Vagina (tissue), 2 donors: ENCODE measurements around the gene TBCE.

ENCODE experiments used
- POLR2A ChIP-seq, 2 donors: fragments of 450-650 bp; IDR thresholded peaks; one replicate each; pipeline ENCODE4 v1.6.1; 2017; ENCODE audit warnings: antibody characterized with exemption in 2 of 2, mild to moderate bottlenecking in 2 of 2, moderate library complexity in 2 of 2
- POLR2AphosphoS5 ChIP-seq, 2 donors: sonication (generic); formaldehyde crosslinking; IDR thresholded peaks; one replicate each; pipeline ENCODE4 v1.9.0; 2017; ENCODE audit warnings: antibody characterized with exemption in 2 of 2, mild to moderate bottlenecking in 2 of 2, low read depth in 1 of 2; ENCODE audit not compliant: insufficient read depth in 1 of 2
- TF ChIP-seq, protein P1 (sequence below), 3 experiments: fragments of 450-650 bp in 2 of 3; fragments of 200-600 bp in 1 of 3; sonication (generic) in 1 of 3; IDR thresholded peaks; one replicate each; pipeline ENCODE4 v1.5.1; 2017 to 2019; ENCODE audit warnings: antibody characterized with exemption in 3 of 3, mild to moderate bottlenecking in 2 of 3, moderate library complexity in 2 of 3

DNA sequence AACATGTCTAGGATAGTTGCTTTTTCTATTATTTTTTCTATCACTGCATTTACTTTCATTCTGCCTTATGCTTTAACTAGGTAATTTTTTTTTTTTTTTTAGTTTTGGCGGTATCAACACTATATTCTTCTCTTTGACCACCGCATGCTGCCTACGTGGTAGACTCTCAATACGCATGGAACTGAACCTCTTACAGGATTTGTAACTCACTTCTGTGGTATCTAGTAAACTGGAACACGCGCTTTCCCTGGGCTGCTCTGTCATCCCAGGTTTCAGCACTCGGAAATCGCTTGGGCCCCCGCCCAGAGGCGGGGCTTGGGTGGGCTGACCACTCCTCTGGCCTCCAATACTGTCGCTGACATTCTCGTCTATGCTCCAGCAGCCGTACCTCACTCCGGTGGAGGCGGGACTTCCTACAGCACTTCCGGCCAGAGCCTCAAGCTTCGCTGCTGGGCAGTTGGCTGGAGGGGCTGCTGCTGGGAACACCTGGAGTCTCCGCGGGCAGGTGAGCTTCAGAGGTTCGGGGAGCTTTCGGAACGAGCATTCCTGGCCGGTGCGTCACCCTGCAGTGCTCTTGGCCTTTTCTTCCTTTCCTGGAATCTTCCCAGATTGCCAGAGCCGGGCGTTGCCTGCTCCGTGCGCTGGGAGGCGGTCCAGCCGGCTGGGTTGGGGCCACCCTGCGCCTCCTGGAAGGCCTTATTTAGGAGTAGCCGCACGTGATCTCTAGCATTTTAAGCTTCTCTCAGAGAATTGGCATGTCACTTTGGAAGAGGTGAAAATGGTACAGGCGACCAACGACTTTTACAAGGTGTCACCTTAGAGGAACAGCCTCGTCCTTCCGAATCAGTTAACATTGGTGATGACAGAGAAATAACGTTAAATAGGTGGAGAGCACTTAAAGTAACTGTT, at the start of gene TBCE:
- peak in 1 of 2 donors; percentile 45 for TF ChIP-seq POLR2A (IDR thresholded peaks at IDR 0.05)
- TF ChIP-seq, protein P1, sequence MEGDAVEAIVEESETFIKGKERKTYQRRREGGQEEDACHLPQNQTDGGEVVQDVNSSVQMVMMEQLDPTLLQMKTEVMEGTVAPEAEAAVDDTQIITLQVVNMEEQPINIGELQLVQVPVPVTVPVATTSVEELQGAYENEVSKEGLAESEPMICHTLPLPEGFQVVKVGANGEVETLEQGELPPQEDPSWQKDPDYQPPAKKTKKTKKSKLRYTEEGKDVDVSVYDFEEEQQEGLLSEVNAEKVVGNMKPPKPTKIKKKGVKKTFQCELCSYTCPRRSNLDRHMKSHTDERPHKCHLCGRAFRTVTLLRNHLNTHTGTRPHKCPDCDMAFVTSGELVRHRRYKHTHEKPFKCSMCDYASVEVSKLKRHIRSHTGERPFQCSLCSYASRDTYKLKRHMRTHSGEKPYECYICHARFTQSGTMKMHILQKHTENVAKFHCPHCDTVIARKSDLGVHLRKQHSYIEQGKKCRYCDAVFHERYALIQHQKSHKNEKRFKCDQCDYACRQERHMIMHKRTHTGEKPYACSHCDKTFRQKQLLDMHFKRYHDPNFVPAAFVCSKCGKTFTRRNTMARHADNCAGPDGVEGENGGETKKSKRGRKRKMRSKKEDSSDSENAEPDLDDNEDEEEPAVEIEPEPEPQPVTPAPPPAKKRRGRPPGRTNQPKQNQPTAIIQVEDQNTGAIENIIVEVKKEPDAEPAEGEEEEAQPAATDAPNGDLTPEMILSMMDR (IDR thresholded peaks at IDR 0.05), result no peak
- peak; percentile 90 to 93 for TF ChIP-seq POLR2AphosphoS5 (IDR thresholded peaks at IDR 0.05; ENCODE audit: insufficient read depth in 1 of 2, low read depth in 1 of 2)
